Common myeloid progenitor, CD34-positive (primary cell): Measurements from ENCODE around the gene HSP90AA1.

Experiments used
- CTCF ChIA-PET: fragments of 350-600 bp; sonication (Branson Sonifier 250); formaldehyde crosslinking; loops from one replicate; lab custom pipeline; 2021; ENCODE audit warnings: antibody characterized with exemption; lab: Charles Lee
- POLR2A ChIA-PET: fragments of 350-600 bp; sonication (Branson Sonifier 250); formaldehyde crosslinking; loops from one replicate; lab custom pipeline; 2021; ENCODE audit warnings: antibody characterized with exemption; lab: Charles Lee
- DNase-seq, 3 donors: peaks; one replicate each; pipeline versions ENCODE4 v3.0.0 to v3.0.0-alpha.2; 2013
- H3K27ac ChIP-seq, 2 experiments: 1 replicate in 1 of 2; 2 replicates in 1 of 2; pipeline ENCODE4 v1.7.0; 2013; ENCODE audit warnings: inconsistent platforms in 2 of 2, low read length in 2 of 2, mild to moderate bottlenecking in 2 of 2, low read depth in 1 of 2, moderate library complexity in 1 of 2; ENCODE audit not compliant: severe bottlenecking in 2 of 2, insufficient read depth in 1 of 2, poor library complexity in 1 of 2
- H3K27me3 ChIP-seq, 5 experiments: replicated peaks in 2 of 5; 1 replicate in 3 of 5; 2 replicates in 2 of 5; pipeline versions ENCODE4 v1.6.1 to v1.7.0; 2013; ENCODE audit warnings: low read length in 4 of 5, mild to moderate bottlenecking in 2 of 5, moderate library complexity in 2 of 5, inconsistent platforms in 1 of 5; ENCODE audit not compliant: insufficient read depth in 5 of 5, control insufficient read depth in 4 of 5
- H3K36me3 ChIP-seq, 4 experiments: 1 replicate in 2 of 4; 2 replicates in 2 of 4; pipeline versions ENCODE4 v1.6.1 to v1.7.0; 2013; ENCODE audit warnings: low read length in 3 of 4, control low read depth in 1 of 4, mild to moderate bottlenecking in 1 of 4; ENCODE audit not compliant: control insufficient read depth in 4 of 4, insufficient read depth in 4 of 4
- H3K4me1 ChIP-seq, 4 experiments: 1 replicate in 3 of 4; 2 replicates in 1 of 4; pipeline versions ENCODE4 v1.6.1 to v1.7.1; 2013; ENCODE audit warnings: low read length in 3 of 4, mild to moderate bottlenecking in 3 of 4, control low read depth in 1 of 4, inconsistent platforms in 1 of 4, moderate library complexity in 1 of 4; ENCODE audit not compliant: control insufficient read depth in 4 of 4, insufficient read depth in 4 of 4; ENCODE audit errors: control extremely low read depth in 1 of 4
- H3K4me3 ChIP-seq, 7 experiments: 1 replicate in 4 of 7; 2 replicates in 3 of 7; pipeline versions ENCODE4 v1.5.1 to v1.7.0; 2013; ENCODE audit warnings: mild to moderate bottlenecking in 7 of 7, low read length in 6 of 7, moderate library complexity in 6 of 7, inconsistent platforms in 2 of 7, low read depth in 2 of 7, control low read depth in 1 of 7; ENCODE audit not compliant: insufficient read depth in 4 of 7, control insufficient read depth in 1 of 7; ENCODE audit errors: extremely low read depth in 1 of 7
- H3K9me3 ChIP-seq, 5 experiments: 1 replicate in 4 of 5; 2 replicates in 1 of 5; pipeline versions ENCODE4 v1.6.1 to v1.7.1; 2013; ENCODE audit warnings: low read length in 4 of 5, mild to moderate bottlenecking in 2 of 5, inconsistent platforms in 1 of 5, low read depth in 1 of 5, moderate library complexity in 1 of 5; ENCODE audit not compliant: control insufficient read depth in 4 of 5, insufficient read depth in 2 of 5; ENCODE audit errors: control extremely low read depth in 1 of 5
- WGBS: methylation state at CpG from one replicate; pipeline ENCODE4 v1.1.5; 2013; ENCODE audit not compliant: insufficient coverage; 5-methylcytosine and 5-hydroxymethylcytosine counted together

The HSP90AA1 gene

DNA sequence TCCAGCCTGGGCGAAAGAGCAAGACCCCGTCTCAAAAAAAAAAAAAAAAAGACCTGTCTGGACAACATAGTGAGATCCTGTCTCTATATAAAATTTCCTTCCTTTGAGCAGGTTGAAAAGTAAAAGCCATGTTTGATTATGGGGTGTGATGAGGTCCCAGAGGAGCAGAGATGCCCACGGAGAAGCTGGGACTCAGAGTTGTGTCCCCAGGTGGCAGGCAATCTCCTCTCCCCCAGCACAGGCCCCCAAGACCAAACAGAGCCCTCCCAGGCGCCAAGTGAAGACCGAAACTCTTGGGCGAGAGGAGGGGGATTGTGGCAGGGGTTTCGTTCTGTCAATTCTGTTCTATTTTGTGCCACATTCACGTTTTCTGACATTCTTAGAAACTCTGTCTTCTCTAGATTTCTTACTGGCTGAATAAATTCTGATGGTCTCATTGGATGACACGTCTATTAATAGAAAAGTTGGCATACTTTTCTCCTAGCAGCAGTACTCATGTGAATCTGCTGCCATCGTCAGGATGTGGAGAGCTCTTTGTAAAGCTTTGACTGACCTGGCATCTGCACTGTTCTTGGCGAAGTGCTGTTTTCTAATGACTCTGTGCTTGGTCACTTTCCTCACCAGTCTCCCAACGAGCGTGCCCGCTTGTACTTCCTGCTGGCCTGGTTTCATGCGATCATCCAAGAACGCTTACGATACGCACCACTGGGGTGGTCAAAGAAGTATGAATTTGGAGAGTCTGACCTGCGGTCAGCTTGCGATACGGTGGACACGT, 43.4 kb downstream of the HSP90AA1 start:
- H3K9me3 ChIP-seq: no peaks in the 10 kb centered on the region
- H3K4me3 ChIP-seq: no peak overlapping the region
- H3K36me3 ChIP-seq: peaks cover 16 to 93% (median 74%) of the 10 kb centered on the region in 4 experiments
- ChIA-PET CTCF (interaction anchor here (1.0 to 1.7 kb wide), 2 partner anchors 8 to 53 kb away, joined by 3 to 6 read pairs; no protein-coding TSS in a partner anchor), POLR2A (no interaction called here)
- no peaks in the 10 kb centered on the region for H3K27me3 ChIP-seq
- H3K4me1 ChIP-seq: no peaks in the 10 kb centered on the region
- no peak overlapping the region for H3K27ac ChIP-seq
- 95% methylated on average over 19 of the region's 22 CpGs for WGBS
- no peak for DNase-seq

GRCh38 chr14:102042699-102043098, 44.1 kb downstream of the HSP90AA1 start:
- no peak for DNase-seq
- Histone ChIP-seq H3K36me3 (peaks cover 18 to 93% (median 72%) of the 10 kb centered on the region in 4 experiments), H3K9me3 (no peaks in the 10 kb centered on the region), H3K27ac (no peak overlapping the region), H3K4me1 (no peaks in the 10 kb centered on the region), H3K4me3 (no peak overlapping the region), H3K27me3 (no peaks in the 10 kb centered on the region)
- CTCF ChIA-PET: no interaction called here
- WGBS: 99% methylated on average over 9 of the region's 9 CpGs
- POLR2A ChIA-PET: no interaction called here

- ChIA-PET CTCF (interaction anchor here (0.8 kb wide), 1 partner anchor 10 kb away, joined by 3 read pairs; no protein-coding TSS in a partner anchor), POLR2A (no interaction called here)
- H3K27ac ChIP-seq: no peak overlapping the region
- H3K4me1 ChIP-seq: no peaks in the 10 kb centered on the region
- H3K4me3 ChIP-seq: no peak overlapping the region
- H3K27me3 ChIP-seq: no peaks in the 10 kb centered on the region
- peaks cover 26 to 94% (median 75%) of the 10 kb centered on the region in 4 experiments for H3K36me3 ChIP-seq
- WGBS: 99% methylated on average over 11 of the region's 13 CpGs
- no peak for DNase-seq
- H3K9me3 ChIP-seq: no peaks in the 10 kb centered on the region
Measured at GRCh38 chr14:102040153-102040552, 46.7 kb downstream of the HSP90AA1 start.

GRCh38 chr14:102039157-102039556, 47.7 kb downstream of the HSP90AA1 start:
- H3K9me3 ChIP-seq: no peaks in the 10 kb centered on the region
- no peak for DNase-seq
- WGBS: 98% methylated on average over 16 of the region's 16 CpGs
- H3K4me1 ChIP-seq: no peaks in the 10 kb centered on the region
- no peak overlapping the region for H3K4me3 ChIP-seq
- no peaks in the 10 kb centered on the region for H3K27me3 ChIP-seq
- no peak overlapping the region for H3K27ac ChIP-seq
- CTCF ChIA-PET: no interaction called here
- POLR2A ChIA-PET: no interaction called here
- H3K36me3 ChIP-seq: peaks cover 21 to 90% (median 73%) of the 10 kb centered on the region in 4 experiments

GRCh38 chr14:102037686-102038085, 49.2 kb downstream of the HSP90AA1 start:
- Histone ChIP-seq H3K4me3 (no peak overlapping the region), H3K27ac (no peak overlapping the region), H3K36me3 (peaks cover 27 to 91% (median 75%) of the 10 kb centered on the region in 4 experiments), H3K4me1 (no peaks in the 10 kb centered on the region), H3K9me3 (no peaks in the 10 kb centered on the region), H3K27me3 (no peaks in the 10 kb centered on the region)
- ChIA-PET POLR2A (no interaction called here), CTCF (interaction anchor here (0.9 kb wide), 1 partner anchor 30 kb away, joined by 3 read pairs; no protein-coding TSS in a partner anchor)
- DNase-seq: no peak
- 86% methylated on average over 1 of the region's 1 CpG for WGBS

- CTCF ChIA-PET: interaction anchor here (1.0 to 1.6 kb wide), 3 partner anchors 8 to 54 kb away, joined by 3 to 4 read pairs (median 4); no protein-coding TSS in a partner anchor
- H3K9me3 ChIP-seq: no peaks in the 10 kb centered on the region
- H3K4me3 ChIP-seq: no peak overlapping the region
- no peaks in the 10 kb centered on the region for H3K4me1 ChIP-seq
- POLR2A ChIA-PET: no interaction called here
- no peak overlapping the region for H3K27ac ChIP-seq
- peaks cover 30 to 90% (median 72%) of the 10 kb centered on the region in 4 experiments for H3K36me3 ChIP-seq
- no peak for DNase-seq
- H3K27me3 ChIP-seq: no peaks in the 10 kb centered on the region
- WGBS: 98% methylated on average over 9 of the region's 9 CpGs
Measured at GRCh38 chr14:102035914-102036313, 50.9 kb downstream of the HSP90AA1 start.

DNA sequence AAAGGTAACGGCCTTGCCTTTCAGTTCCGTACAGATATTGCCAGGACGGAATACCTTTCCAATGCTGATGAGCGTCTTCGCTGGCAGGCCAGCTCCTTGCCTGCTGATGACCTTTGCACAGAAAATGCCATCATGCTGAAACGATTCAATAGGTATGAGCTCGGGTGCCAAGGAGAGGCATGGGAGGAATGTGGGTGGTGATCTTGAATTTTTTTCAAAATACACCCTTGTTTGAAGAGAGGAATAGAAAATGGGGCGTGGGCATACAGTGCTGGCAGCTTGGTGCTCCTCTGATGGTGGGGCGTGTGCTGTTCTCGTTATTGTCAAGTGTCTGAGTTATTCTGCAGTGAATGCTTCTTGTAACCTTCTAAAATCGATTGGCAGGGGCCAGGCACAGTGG, 52.5 kb downstream of the HSP90AA1 start:
- CTCF ChIA-PET: interaction anchor here (1.1 to 1.7 kb wide), 2 partner anchors 12 to 18 kb away, joined by 4 read pairs; no protein-coding TSS in a partner anchor
- POLR2A ChIA-PET: interaction anchor here (0.6 kb wide), 1 partner anchor 61 kb away, joined by 3 read pairs; no protein-coding TSS in a partner anchor
- no peaks in the 10 kb centered on the region for H3K27me3 ChIP-seq
- H3K4me1 ChIP-seq: no peaks in the 10 kb centered on the region
- no peaks in the 10 kb centered on the region for H3K9me3 ChIP-seq
- H3K4me3 ChIP-seq: no peak overlapping the region
- DNase-seq: no peak
- peaks cover 38 to 89% (median 73%) of the 10 kb centered on the region in 4 experiments for H3K36me3 ChIP-seq
- no peak overlapping the region for H3K27ac ChIP-seq
- WGBS: 99% methylated on average over 11 of the region's 11 CpGs
